Endothelial cell of umbilical vein (primary cell): ENCODE data around the gene TMEM119.

Experiments used
- EZH2 ChIP-seq: IDR thresholded peaks from 2 replicates; pipeline ENCODE4 v1.6.1; 2012; ENCODE audit warnings: borderline replicate concordance, low read depth, mild to moderate bottlenecking, moderate library complexity, low read length, inconsistent platforms; ENCODE audit not compliant: severe bottlenecking
- FOS ChIP-seq: IDR thresholded peaks from 2 replicates; pipeline ENCODE4 v1.6.1; 2011; ENCODE audit warnings: mild to moderate bottlenecking, low read length, moderate library complexity, borderline replicate concordance; ENCODE audit not compliant: insufficient read depth
- GATA2 ChIP-seq: IDR thresholded peaks from 2 replicates; pipeline ENCODE4 v1.7.0; 2011; ENCODE audit warnings: low read depth, mild to moderate bottlenecking, moderate library complexity, mixed read lengths, low read length; ENCODE audit not compliant: insufficient read length, insufficient read depth
- JUN ChIP-seq: IDR thresholded peaks from 2 replicates; pipeline ENCODE4 v1.6.1; 2011; ENCODE audit warnings: borderline replicate concordance, low read depth; ENCODE audit not compliant: insufficient read length, insufficient read depth
- MYC ChIP-seq: IDR thresholded peaks from one replicate; pipeline ENCODE4 v1.6.1; 2011; ENCODE audit warnings: mild to moderate bottlenecking, low read depth, low read length
- POLR2A ChIP-seq: IDR thresholded peaks from 2 replicates; pipeline ENCODE4 v1.6.1; 2012; ENCODE audit warnings: low read depth, mild to moderate bottlenecking, control low read depth, low read length
- POLR2AphosphoS5 ChIP-seq: IDR thresholded peaks from 2 replicates; pipeline ENCODE4 v1.6.1; 2012; ENCODE audit warnings: low read depth, mild to moderate bottlenecking, control low read depth, low read length, moderate library complexity; ENCODE audit not compliant: insufficient read depth
- TF ChIP-seq, protein P1 (sequence below), 2 donors: IDR thresholded peaks; 1 replicate in 1 of 2; 2 replicates in 1 of 2; pipeline ENCODE4 v1.5.1; 2011; ENCODE audit warnings: low read length in 2 of 2, mild to moderate bottlenecking in 2 of 2, moderate library complexity in 2 of 2, control low read depth in 1 of 2, inconsistent platforms in 1 of 2, low read depth in 1 of 2; ENCODE audit not compliant: insufficient read depth in 1 of 2; ENCODE audit errors: extremely low read depth in 1 of 2
- TF ChIP-seq, protein P2 (sequence below): IDR thresholded peaks from 2 replicates; pipeline ENCODE4 v1.6.1; 2011; ENCODE audit not compliant: insufficient read depth, insufficient read length

DNA sequence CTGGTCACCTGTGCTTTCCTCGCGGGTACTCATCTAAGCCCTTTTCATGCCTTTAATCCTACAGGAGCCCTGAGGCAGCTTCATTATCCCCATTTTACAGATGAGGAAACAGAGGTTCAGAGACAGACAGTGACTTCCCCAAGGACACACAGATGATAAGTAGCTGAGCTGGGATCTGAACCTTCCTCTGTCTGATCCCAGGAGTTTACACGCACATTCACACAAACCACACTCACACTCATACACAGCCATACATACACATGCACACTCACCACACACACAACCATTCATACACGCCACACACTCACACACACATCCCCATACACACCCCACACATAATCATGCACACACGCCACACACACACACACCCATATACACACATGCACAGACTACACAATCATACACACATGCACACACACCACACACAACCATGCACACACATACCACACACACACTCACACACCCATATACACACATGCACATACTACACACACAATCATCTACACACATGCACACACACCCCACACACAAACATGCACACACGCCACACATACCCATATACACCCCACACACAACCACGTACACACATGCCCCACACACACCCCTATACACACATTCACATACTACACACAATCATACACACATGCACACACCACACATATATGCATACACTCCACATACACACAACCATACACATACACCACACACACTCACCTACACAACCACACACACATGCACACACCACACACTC, 2.7 kb downstream of the TMEM119 start:
- TF ChIP-seq, protein P1, sequence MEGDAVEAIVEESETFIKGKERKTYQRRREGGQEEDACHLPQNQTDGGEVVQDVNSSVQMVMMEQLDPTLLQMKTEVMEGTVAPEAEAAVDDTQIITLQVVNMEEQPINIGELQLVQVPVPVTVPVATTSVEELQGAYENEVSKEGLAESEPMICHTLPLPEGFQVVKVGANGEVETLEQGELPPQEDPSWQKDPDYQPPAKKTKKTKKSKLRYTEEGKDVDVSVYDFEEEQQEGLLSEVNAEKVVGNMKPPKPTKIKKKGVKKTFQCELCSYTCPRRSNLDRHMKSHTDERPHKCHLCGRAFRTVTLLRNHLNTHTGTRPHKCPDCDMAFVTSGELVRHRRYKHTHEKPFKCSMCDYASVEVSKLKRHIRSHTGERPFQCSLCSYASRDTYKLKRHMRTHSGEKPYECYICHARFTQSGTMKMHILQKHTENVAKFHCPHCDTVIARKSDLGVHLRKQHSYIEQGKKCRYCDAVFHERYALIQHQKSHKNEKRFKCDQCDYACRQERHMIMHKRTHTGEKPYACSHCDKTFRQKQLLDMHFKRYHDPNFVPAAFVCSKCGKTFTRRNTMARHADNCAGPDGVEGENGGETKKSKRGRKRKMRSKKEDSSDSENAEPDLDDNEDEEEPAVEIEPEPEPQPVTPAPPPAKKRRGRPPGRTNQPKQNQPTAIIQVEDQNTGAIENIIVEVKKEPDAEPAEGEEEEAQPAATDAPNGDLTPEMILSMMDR (IDR thresholded peaks at IDR 0.05; ENCODE audit: extremely low read depth in 1 of 2, insufficient read depth in 1 of 2, low read depth in 1 of 2, low read length in 2 of 2) = no peak
- no peak for TF ChIP-seq POLR2AphosphoS5
- no peak for TF ChIP-seq FOS
- TF ChIP-seq EZH2 = no peak
- no peak for TF ChIP-seq POLR2A
- no peak for TF ChIP-seq MYC
- TF ChIP-seq, protein P2, sequence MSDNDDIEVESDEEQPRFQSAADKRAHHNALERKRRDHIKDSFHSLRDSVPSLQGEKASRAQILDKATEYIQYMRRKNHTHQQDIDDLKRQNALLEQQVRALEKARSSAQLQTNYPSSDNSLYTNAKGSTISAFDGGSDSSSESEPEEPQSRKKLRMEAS = no peak
- no peak for TF ChIP-seq JUN
- no peak for TF ChIP-seq GATA2
